DOHH2 (cell line): ENCODE measurements around the gene BAD.

Source experiments
- CTCF ChIP-seq: fragments of 200-600 bp; sonication (generic); IDR thresholded peaks from one replicate; pipeline ENCODE4 v1.5.1; 2014; ENCODE audit warnings: antibody characterized with exemption, mild to moderate bottlenecking, low read depth, low read length; ENCODE audit not compliant: poor library complexity, severe bottlenecking
- EZH2phosphoT487 ChIP-seq: fragments of 200-600 bp; sonication (generic); IDR thresholded peaks from 2 replicates; pipeline ENCODE4 v1.6.1; 2017; ENCODE audit warnings: borderline replicate concordance, mild to moderate bottlenecking, antibody characterized with exemption, low read length, moderate library complexity, mixed read lengths

- TF ChIP-seq CTCF (no peak), EZH2phosphoT487 (no peak)
These were observed 26.1 kb downstream of the BAD start for GRCh38 chr11:64258356-64258755.
